ENCODE data around the gene EWSR1. TPM values are rescaled to one million over a fixed set of nuclear protein-coding genes. Genes with fewer than 3 reads are reported as not detected.

The EWSR1 gene
- total RNA-seq, 1 donor from 2014 or later = 199 TPM

DNA sequence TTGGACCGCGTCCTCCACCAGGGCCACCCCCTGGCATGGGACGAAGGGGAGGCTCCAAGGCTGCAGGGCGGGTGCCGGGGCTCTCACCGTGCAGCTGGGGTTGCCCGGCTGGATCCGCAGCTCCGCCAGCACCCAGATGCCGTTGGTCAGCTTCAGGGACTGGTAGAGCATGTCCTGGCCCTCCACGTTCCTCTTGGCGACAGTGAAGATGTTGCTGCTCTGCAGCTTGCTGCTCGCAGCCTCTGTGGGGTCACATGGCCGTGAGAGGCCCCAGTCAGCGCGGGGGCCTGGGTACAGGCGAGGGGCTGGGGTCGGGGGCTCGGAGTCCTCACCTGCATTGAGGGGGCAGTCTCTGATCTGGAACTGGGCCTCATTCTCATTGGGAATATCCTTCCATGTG is 62.2 kb downstream of the EWSR1 start:
- Mint-ChIP-seq H3K4me3 (ENCODE audit: unreplicated experiment) (no peak overlapping the region), H3K9me3 (ENCODE audit: unreplicated experiment) (no peaks in the 10 kb centered on the region), H3K36me3 (ENCODE audit: low read depth, unreplicated experiment) (peaks cover 14% of the 10 kb centered on the region), H3K4me1 (ENCODE audit: low read depth, unreplicated experiment) (peaks cover 3% of the 10 kb centered on the region), H3K27me3 (ENCODE audit: low read depth, unreplicated experiment) (no peaks in the 10 kb centered on the region), H3K27ac (ENCODE audit: unreplicated experiment) (no peak overlapping the region)
- H3K4me1 ChIP-seq (ENCODE audit: insufficient read depth, low read length) = peaks cover 22% of the 10 kb centered on the region
- no peak overlapping the region for H3K4me3 ChIP-seq (ENCODE audit: insufficient read depth, low read depth, low read length)
- H2AFZ ChIP-seq (ENCODE audit: low read depth, low read length) = no peak overlapping the region
- no peak for FAIRE-seq
- peaks cover 4% of the 10 kb centered on the region for H3K36me3 ChIP-seq (ENCODE audit: insufficient read depth, low read length)
- H3K9me3 ChIP-seq (ENCODE audit: insufficient read depth, low read depth, low read length) = no peaks in the 10 kb centered on the region
- H3K9ac ChIP-seq (ENCODE audit: low read length) = no peak overlapping the region
- H3K27me3 ChIP-seq (ENCODE audit: insufficient read depth, low read length) = no peaks in the 10 kb centered on the region
- no peak for TF ChIP-seq EZH2 (IDR thresholded peaks at IDR 0.05; ENCODE audit: insufficient read depth, low read length)
- peaks cover 8% of the 10 kb centered on the region for H4K20me1 ChIP-seq (ENCODE audit: insufficient read depth, low read length)
- peak overlapping the region; percentile 55 for H3K4me2 ChIP-seq (ENCODE audit: low read length)
- no peak for DNase-seq (ENCODE audit: low read depth)
- H3K79me2 ChIP-seq (ENCODE audit: insufficient read depth, low read length) = no peaks in the 10 kb centered on the region
- H3K27ac ChIP-seq (ENCODE audit: low read depth, low read length) = no peak overlapping the region

DNA sequence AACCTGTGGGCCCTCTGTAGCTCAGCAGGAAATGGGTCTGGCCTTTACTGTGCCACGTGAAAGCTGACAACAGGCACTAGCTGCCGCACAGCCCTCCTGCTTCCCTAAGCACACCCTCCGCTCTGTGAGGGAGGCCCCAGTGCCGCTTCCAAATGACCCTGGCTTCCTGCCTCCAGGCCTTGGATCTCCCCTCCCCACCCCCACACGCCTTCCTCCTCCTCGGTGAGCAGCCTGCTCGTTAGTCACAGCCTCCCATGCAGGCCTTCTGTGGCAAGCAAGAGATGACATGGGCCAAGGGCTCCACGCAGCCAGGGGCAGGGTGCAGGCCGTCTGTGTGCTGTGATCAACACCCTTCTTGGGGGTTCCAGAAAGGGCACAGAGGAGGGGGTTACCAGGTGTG is 62.7 kb downstream of the EWSR1 start:
- Histone ChIP-seq H4K20me1 (ENCODE audit: insufficient read depth, low read length) (peaks cover 9% of the 10 kb centered on the region), H3K4me1 (ENCODE audit: insufficient read depth, low read length) (peaks cover 22% of the 10 kb centered on the region), H3K36me3 (ENCODE audit: insufficient read depth, low read length) (peaks cover 4% of the 10 kb centered on the region), H2AFZ (ENCODE audit: low read depth, low read length) (no peak overlapping the region), H3K27ac (ENCODE audit: low read depth, low read length) (no peak overlapping the region), H3K4me3 (ENCODE audit: insufficient read depth, low read depth, low read length) (no peak overlapping the region), H3K9ac (ENCODE audit: low read length) (no peak overlapping the region), H3K27me3 (ENCODE audit: insufficient read depth, low read length) (no peaks in the 10 kb centered on the region), H3K9me3 (ENCODE audit: insufficient read depth, low read depth, low read length) (no peaks in the 10 kb centered on the region), H3K4me2 (ENCODE audit: low read length) (peak overlapping the region; percentile 55), H3K79me2 (ENCODE audit: insufficient read depth, low read length) (no peaks in the 10 kb centered on the region)
- DNase-seq (ENCODE audit: low read depth) (peak; percentile 69), FAIRE-seq (no peak)
- peaks cover 3% of the 10 kb centered on the region for H3K4me1 Mint-ChIP-seq (ENCODE audit: low read depth, unreplicated experiment)
- H3K27me3 Mint-ChIP-seq (ENCODE audit: low read depth, unreplicated experiment) = no peaks in the 10 kb centered on the region
- H3K27ac Mint-ChIP-seq (ENCODE audit: unreplicated experiment) = no peak overlapping the region
- no peaks in the 10 kb centered on the region for H3K9me3 Mint-ChIP-seq (ENCODE audit: unreplicated experiment)
- TF ChIP-seq, protein P1, sequence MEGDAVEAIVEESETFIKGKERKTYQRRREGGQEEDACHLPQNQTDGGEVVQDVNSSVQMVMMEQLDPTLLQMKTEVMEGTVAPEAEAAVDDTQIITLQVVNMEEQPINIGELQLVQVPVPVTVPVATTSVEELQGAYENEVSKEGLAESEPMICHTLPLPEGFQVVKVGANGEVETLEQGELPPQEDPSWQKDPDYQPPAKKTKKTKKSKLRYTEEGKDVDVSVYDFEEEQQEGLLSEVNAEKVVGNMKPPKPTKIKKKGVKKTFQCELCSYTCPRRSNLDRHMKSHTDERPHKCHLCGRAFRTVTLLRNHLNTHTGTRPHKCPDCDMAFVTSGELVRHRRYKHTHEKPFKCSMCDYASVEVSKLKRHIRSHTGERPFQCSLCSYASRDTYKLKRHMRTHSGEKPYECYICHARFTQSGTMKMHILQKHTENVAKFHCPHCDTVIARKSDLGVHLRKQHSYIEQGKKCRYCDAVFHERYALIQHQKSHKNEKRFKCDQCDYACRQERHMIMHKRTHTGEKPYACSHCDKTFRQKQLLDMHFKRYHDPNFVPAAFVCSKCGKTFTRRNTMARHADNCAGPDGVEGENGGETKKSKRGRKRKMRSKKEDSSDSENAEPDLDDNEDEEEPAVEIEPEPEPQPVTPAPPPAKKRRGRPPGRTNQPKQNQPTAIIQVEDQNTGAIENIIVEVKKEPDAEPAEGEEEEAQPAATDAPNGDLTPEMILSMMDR (IDR thresholded peaks at IDR 0.05; ENCODE audit: insufficient read depth, low read depth, low read length) = no peak
- no peak for TF ChIP-seq EZH2 (IDR thresholded peaks at IDR 0.05; ENCODE audit: insufficient read depth, low read length)
- H3K4me3 Mint-ChIP-seq (ENCODE audit: unreplicated experiment) = no peak overlapping the region
- H3K36me3 Mint-ChIP-seq (ENCODE audit: low read depth, unreplicated experiment) = peaks cover 13% of the 10 kb centered on the region

DNA sequence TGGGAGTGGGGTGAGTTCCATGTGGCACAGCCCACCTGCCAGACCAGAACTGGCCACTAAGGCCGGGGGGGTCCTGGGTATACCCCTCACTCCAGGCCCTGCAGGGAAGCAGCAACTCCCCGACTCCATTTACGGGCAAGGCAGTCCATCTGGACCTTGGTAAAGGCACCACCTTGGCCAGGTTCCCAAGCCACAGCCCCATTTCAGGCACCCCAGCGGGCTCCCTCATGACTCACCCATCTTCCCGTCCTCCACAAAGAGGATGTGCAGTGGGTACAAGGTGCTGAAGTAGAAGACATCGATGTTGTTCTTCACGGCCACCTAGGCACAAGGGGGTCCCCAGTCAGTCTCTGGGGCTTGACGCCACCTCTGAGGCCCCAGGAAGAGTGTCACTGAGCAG is 63.1 kb downstream of the EWSR1 start:
- H3K27ac Mint-ChIP-seq (ENCODE audit: unreplicated experiment) = no peak overlapping the region

More for the DNA sequence above, 63.1 kb downstream of the EWSR1 start:
- Histone ChIP-seq H3K27ac (ENCODE audit: low read depth, low read length) (no peak overlapping the region), H3K9ac (ENCODE audit: low read length) (no peak overlapping the region), H3K27me3 (ENCODE audit: insufficient read depth, low read length) (no peaks in the 10 kb centered on the region), H3K9me3 (ENCODE audit: insufficient read depth, low read depth, low read length) (no peaks in the 10 kb centered on the region), H3K4me2 (ENCODE audit: low read length) (peak overlapping the region; percentile 55), H3K36me3 (ENCODE audit: insufficient read depth, low read length) (peaks cover 7% of the 10 kb centered on the region), H2AFZ (ENCODE audit: low read depth, low read length) (no peak overlapping the region), H3K4me3 (ENCODE audit: insufficient read depth, low read depth, low read length) (no peak overlapping the region), H4K20me1 (ENCODE audit: insufficient read depth, low read length) (peaks cover 10% of the 10 kb centered on the region), H3K79me2 (ENCODE audit: insufficient read depth, low read length) (no peaks in the 10 kb centered on the region), H3K4me1 (ENCODE audit: insufficient read depth, low read length) (peaks cover 22% of the 10 kb centered on the region)
- Mint-ChIP-seq H3K27me3 (ENCODE audit: low read depth, unreplicated experiment) (no peaks in the 10 kb centered on the region), H3K36me3 (ENCODE audit: low read depth, unreplicated experiment) (peaks cover 16% of the 10 kb centered on the region), H3K4me1 (ENCODE audit: low read depth, unreplicated experiment) (peaks cover 3% of the 10 kb centered on the region), H3K4me3 (ENCODE audit: unreplicated experiment) (no peak overlapping the region), H3K9me3 (ENCODE audit: unreplicated experiment) (no peaks in the 10 kb centered on the region)
- FAIRE-seq (no peak), DNase-seq (ENCODE audit: low read depth) (no peak)
- TF ChIP-seq EZH2 (IDR thresholded peaks at IDR 0.05; ENCODE audit: insufficient read depth, low read length) = no peak
- TF ChIP-seq, protein P1 (IDR thresholded peaks at IDR 0.05; ENCODE audit: insufficient read depth, low read depth, low read length) = no peak

Data from astrocyte (in vitro differentiated cells and primary cell).